H1 (cell line): Measurements from ENCODE around the gene DHDDS. TPM values are rescaled to one million over a fixed set of nuclear protein-coding genes. Genes with fewer than 3 reads are reported as not detected.

Source experiments
- CTCF ChIA-PET: fragments of 300-600 bp; sonication (Branson Sonifier 250); formaldehyde crosslinking; loops from one replicate; lab custom pipeline; 2021; ENCODE audit not compliant: partially characterized antibody; lab: Charles Lee
- POLR2A ChIA-PET: fragments of 300-600 bp; sonication (Branson Sonifier 250); formaldehyde crosslinking; loops from one replicate; lab custom pipeline; 2021; ENCODE audit warnings: inconsistent platforms; ENCODE audit not compliant: partially characterized antibody; lab: Charles Lee
- DNase-seq, 2 experiments: peaks; one replicate each; pipeline versions ENCODE4 v3.0.0 to v3.0.0-alpha.2; 2010 to 2022; ENCODE audit warnings: low spot score in 2 of 2, low read depth in 1 of 2, mixed read lengths in 1 of 2
- FAIRE-seq: peaks from 2 replicates; lab custom pipeline; 2011; peaks lifted over from hg19 to GRCh38; lab: Jason Lieb, UNC
- H2AFZ ChIP-seq: 2 replicates; pipeline ENCODE4 v1.8.1; 2012; ENCODE audit warnings: low read length, inconsistent platforms
- H2AK5ac ChIP-seq: 2 replicates; pipeline ENCODE4 v1.6.1; 2013; ENCODE audit warnings: low read depth, low read length
- H2BK120ac ChIP-seq: replicated peaks from 2 replicates; pipeline ENCODE3; 2013; ENCODE audit warnings: low read depth, low read length, inconsistent platforms
- H2BK12ac ChIP-seq: 2 replicates; pipeline ENCODE4 v1.6.1; 2013; ENCODE audit warnings: low read depth, low read length
- H2BK15ac ChIP-seq: 2 replicates; pipeline ENCODE4 v1.6.1; 2013; ENCODE audit warnings: low read length
- H2BK20ac ChIP-seq: 2 replicates; pipeline ENCODE4 v1.6.1; 2013; ENCODE audit warnings: low read length
- H2BK5ac ChIP-seq: 2 replicates; pipeline ENCODE4 v1.6.1; 2013; ENCODE audit warnings: low read depth, low read length
- H3K14ac ChIP-seq: 2 replicates; pipeline ENCODE4 v1.6.1; 2013; ENCODE audit warnings: inconsistent platforms; ENCODE audit not compliant: insufficient read length
- H3K18ac ChIP-seq: 2 replicates; pipeline ENCODE4 v1.6.1; 2013; ENCODE audit warnings: low read length; ENCODE audit errors: extremely low read depth
- H3K23ac ChIP-seq: 2 replicates; pipeline ENCODE4 v1.6.1; 2013; ENCODE audit warnings: inconsistent platforms; ENCODE audit not compliant: insufficient read length
- H3K23me2 ChIP-seq: 2 replicates; pipeline ENCODE4 v1.6.1; 2013; ENCODE audit warnings: low read depth, low read length
- H3K27ac ChIP-seq: 2 replicates; pipeline ENCODE4 v1.6.1; 2011; ENCODE audit warnings: low read depth, low read length, inconsistent platforms
- H3K27me3 ChIP-seq, 4 experiments: replicated peaks in 1 of 4; 1 replicate in 1 of 4; 2 replicates in 3 of 4; pipeline versions ENCODE4 v1.6.1 to v1.8.1; 2011 to 2013; ENCODE audit warnings: low read length in 3 of 4, mild to moderate bottlenecking in 3 of 4, inconsistent platforms in 2 of 4, mixed read lengths in 2 of 4, moderate library complexity in 1 of 4; ENCODE audit not compliant: control insufficient read depth in 3 of 4, insufficient read depth in 3 of 4; ENCODE audit errors: extremely low read depth in 1 of 4
- H3K36me3 ChIP-seq, 4 experiments: 2 replicates each; pipeline versions ENCODE4 v1.6.1 to v1.8.1; 2011 to 2013; ENCODE audit warnings: mild to moderate bottlenecking in 4 of 4, low read length in 3 of 4, moderate library complexity in 2 of 4, control low read depth in 1 of 4, inconsistent platforms in 1 of 4; ENCODE audit not compliant: insufficient read depth in 4 of 4, control insufficient read depth in 2 of 4
- H3K4ac ChIP-seq: replicated peaks from 2 replicates; pipeline ENCODE3; 2013; ENCODE audit warnings: low read length, low read depth, mixed read lengths, inconsistent platforms; ENCODE audit not compliant: insufficient read length
- H3K4me1 ChIP-seq, 4 experiments: replicated peaks in 1 of 4; 1 replicate in 1 of 4; 2 replicates in 3 of 4; pipeline versions ENCODE4 v1.6.1 to v1.8.1; 2011 to 2013; ENCODE audit warnings: low read length in 3 of 4, inconsistent platforms in 2 of 4, mixed read lengths in 1 of 4; ENCODE audit not compliant: insufficient read depth in 4 of 4, control insufficient read depth in 3 of 4
- H3K4me2 ChIP-seq, 2 experiments: 2 replicates each; pipeline versions ENCODE4 v1.6.1 to v1.8.1; 2011 to 2013; ENCODE audit warnings: low read depth in 2 of 2, low read length in 2 of 2, control low read depth in 1 of 2, inconsistent platforms in 1 of 2, mild to moderate bottlenecking in 1 of 2; ENCODE audit not compliant: insufficient read depth in 1 of 2
- H3K4me3 ChIP-seq, 4 experiments: fragments of 200-600, 300-600 bp in 1 of 4; sonication (generic), shearing (Covaris generic), sonication (Bioruptor Twin) in 1 of 4; 2 replicates each; pipeline versions ENCODE4 v1.5.1 to v1.8.1; 2011 to 2016; ENCODE audit warnings: low read length in 4 of 4, low read depth in 3 of 4, control low read depth in 2 of 4, inconsistent platforms in 2 of 4, mild to moderate bottlenecking in 2 of 4, mixed read lengths in 1 of 4, moderate library complexity in 1 of 4; ENCODE audit not compliant: insufficient read depth in 2 of 4; ENCODE audit errors: extremely low read depth in 1 of 4
- H3K56ac ChIP-seq: replicated peaks from 2 replicates; pipeline ENCODE3; 2013; ENCODE audit warnings: low read depth, mild to moderate bottlenecking, mixed read lengths, low read length, inconsistent platforms; ENCODE audit not compliant: insufficient read length
- H3K79me1 ChIP-seq: 2 replicates; pipeline ENCODE4 v1.6.1; 2013; ENCODE audit warnings: low read depth, low read length, control low read depth
- H3K79me2 ChIP-seq, 2 experiments: 2 replicates each; pipeline versions ENCODE4 v1.6.1 to v1.8.1; 2012 to 2013; ENCODE audit warnings: low read length in 2 of 2, mild to moderate bottlenecking in 2 of 2, inconsistent platforms in 1 of 2; ENCODE audit not compliant: insufficient read depth in 2 of 2, control insufficient read depth in 1 of 2
- H3K9ac ChIP-seq, 4 experiments: replicated peaks in 1 of 4; 1 replicate in 1 of 4; 2 replicates in 3 of 4; pipeline versions ENCODE4 v1.6.1 to v1.8.1; 2011 to 2013; ENCODE audit warnings: low read depth in 3 of 4, low read length in 3 of 4, control low read depth in 2 of 4, mild to moderate bottlenecking in 2 of 4, moderate library complexity in 2 of 4, inconsistent platforms in 1 of 4; ENCODE audit errors: extremely low read depth in 1 of 4
- H3K9me3 ChIP-seq, 2 experiments: 2 replicates each; pipeline versions ENCODE4 v1.6.1 to v1.8.1; 2012 to 2013; ENCODE audit warnings: mild to moderate bottlenecking in 2 of 2, moderate library complexity in 2 of 2, control low read depth in 1 of 2, inconsistent platforms in 1 of 2, low read depth in 1 of 2, low read length in 1 of 2, mixed read lengths in 1 of 2; ENCODE audit not compliant: insufficient read depth in 2 of 2
- H4K20me1 ChIP-seq, 2 experiments: replicated peaks in 1 of 2; 2 replicates each; pipeline versions ENCODE3 to v1.8.1; 2011 to 2013; ENCODE audit warnings: inconsistent platforms in 2 of 2, low read length in 2 of 2, mild to moderate bottlenecking in 1 of 2; ENCODE audit not compliant: insufficient read depth in 2 of 2, control insufficient read depth in 1 of 2
- H4K5ac ChIP-seq: 2 replicates; pipeline ENCODE4 v1.6.1; 2013; ENCODE audit warnings: low read length, low read depth, mixed read lengths, inconsistent platforms; ENCODE audit not compliant: insufficient read length
- H4K8ac ChIP-seq: 2 replicates; pipeline ENCODE4 v1.8.0; 2013; ENCODE audit warnings: mild to moderate bottlenecking, moderate library complexity, low read length, inconsistent platforms; ENCODE audit not compliant: insufficient read depth; ENCODE audit errors: extremely low read depth
- H4K91ac ChIP-seq: replicated peaks from 2 replicates; pipeline ENCODE3; 2013; ENCODE audit warnings: low read length, mixed read lengths, inconsistent platforms; ENCODE audit not compliant: insufficient read length
- USF2 ChIP-seq: IDR thresholded peaks from 2 replicates; pipeline ENCODE4 v1.6.1; 2011; ENCODE audit warnings: low read length, improper control_type of control experiment
- WGBS, 2 experiments: shearing (Covaris generic) in 1 of 2; methylation state at CpG; one replicate each; pipeline versions ENCODE4 v1.1.6 to v1.1.7; 2013 to 2015; ENCODE audit warnings: low lambda C conversion rate in 2 of 2, mixed read lengths in 2 of 2, inconsistent platforms in 1 of 2, low coverage in 1 of 2, missing lambda C conversion rate in 1 of 2; ENCODE audit not compliant: insufficient replicate concordance in 2 of 2, insufficient coverage in 1 of 2, insufficient read length in 1 of 2; ENCODE audit errors: extremely low coverage in 1 of 2, missing lambda C conversion rate in 1 of 2; 5-methylcytosine and 5-hydroxymethylcytosine counted together
- polyA plus RNA-seq, 7 experiments: library from polyadenylated mRNA; depleted of rRNA in 3 of 7; stranded (reverse) in 5 of 7; unstranded in 2 of 7; fragments of >200 nt in 5 of 7; fragments of 200-250 nt in 2 of 7; gene quantifications; 1 replicate in 5 of 7; 2 replicates in 1 of 7; 4 replicates in 1 of 7; pipeline versions ENCODE4 v1.2.1 to v1.2.3, GENCODE V29; 2011 to 2013; ENCODE audit warnings: missing spikeins in 2 of 7, mixed read lengths in 2 of 7
- total RNA-seq: library from RNA; stranded (reverse); fragmentation: NEBNext Ultra II Directional; extraction: Animal tissue kit (Norgen Biotek cat#: 25700); gene quantifications from 2 replicates; pipeline ENCODE4 v1.2.1, GENCODE V29; 2021

DHDDS gene
- total and polyA plus RNA-seq, 2 of the 8 experiments (the other 6 are each of a cell fraction or from before 2014, with no cell fraction given), result 28.3 to 44.6 TPM

GRCh38 chr1:26403656-26404055 is 28.5 kb upstream of the DHDDS start:
- H2AK5ac ChIP-seq, result no peak overlapping the region
- ChIA-PET POLR2A (interaction anchor here (1.6 kb wide), 1 partner anchor 13 kb away, joined by 4 read pairs; no protein-coding TSS in a partner anchor), CTCF (interaction anchor here (0.6 to 1.1 kb wide), 3 partner anchors 12 to 299 kb away, joined by 3 read pairs; no protein-coding TSS in a partner anchor)
- H3K27ac ChIP-seq, result no peak overlapping the region
- no peak overlapping the region for H3K18ac ChIP-seq
- H3K56ac ChIP-seq, result no peak overlapping the region
- peaks cover 0 to 1% of the 10 kb centered on the region in 2 experiments for H4K20me1 ChIP-seq
- no peak overlapping the region for H3K4me3 ChIP-seq
- H2BK15ac ChIP-seq, result 0 out of 2 replicates have a peak overlapping the region, but pooled peaks have one; percentile 4
- no peak overlapping the region for H3K14ac ChIP-seq
- no peak overlapping the region for H4K5ac ChIP-seq
- peak overlapping the region in 1 of 4 experiments; percentile 4; a peak in 1 of 7 replicates for H3K9ac ChIP-seq
- DNase-seq (no peak), FAIRE-seq (no peak)
- no peak overlapping the region for H2BK12ac ChIP-seq
- no peak overlapping the region for H2BK20ac ChIP-seq
- no peaks in the 10 kb centered on the region for H3K36me3 ChIP-seq
- H3K9me3 ChIP-seq, result no peaks in the 10 kb centered on the region
- no peaks in the 10 kb centered on the region for H3K79me2 ChIP-seq
- 83% methylated on average over 4 of the region's 4 CpGs; no CpG with 5 or more reads in 1 of the 2 experiments for WGBS, 2 experiments
- H3K79me1 ChIP-seq, result no peaks in the 10 kb centered on the region
- no peak overlapping the region for H4K91ac ChIP-seq
- no peak overlapping the region for H4K8ac ChIP-seq
- no peak overlapping the region; the same call in 1 of the 2 replicates for H2BK5ac ChIP-seq
- H3K4me1 ChIP-seq, result 0 out of 7 replicates have a peak, but pooled peaks cover 0 to under 1% (median 0%) of the 10 kb centered on the region in 4 experiments
- H3K4me2 ChIP-seq, result no peak overlapping the region
- H2AFZ ChIP-seq, result no peak overlapping the region
- no peaks in the 10 kb centered on the region for H3K27me3 ChIP-seq
- H2BK120ac ChIP-seq, result no peak overlapping the region
- no peaks in the 10 kb centered on the region; the same call in 1 of the 2 replicates for H3K23me2 ChIP-seq
- no peak overlapping the region for H3K23ac ChIP-seq
- H3K4ac ChIP-seq, result no peak overlapping the region
- TF ChIP-seq USF2, result no peak
